PC-9 (cell line): Measurements from ENCODE around the gene ADORA2B. TPM values are rescaled to one million over a fixed set of nuclear protein-coding genes. Genes with fewer than 3 reads are reported as not detected.

Source experiments
- BruUV-seq: library from RNA; stranded (reverse); fragments of 400-500 nt; replicated peaks from 2 replicates; lab custom pipeline; 2021; lab: Mats Ljungman, UMichigan
- CTCF ChIA-PET: fragments of 300-600 bp; sonication (Branson Sonifier 250); formaldehyde crosslinking; loops from one replicate; lab custom pipeline; 2022; ENCODE audit warnings: antibody characterized with exemption; lab: Charles Lee
- POLR2A ChIA-PET: fragments of 300-600 bp; sonication (Branson Sonifier 250); formaldehyde crosslinking; loops from one replicate; lab custom pipeline; 2022; ENCODE audit warnings: antibody characterized with exemption; ENCODE audit not compliant: unreplicated experiment; lab: Charles Lee
- DNase-seq, 2 experiments: peaks; one replicate each; pipeline versions ENCODE4 v3.0.0 to v3.0.0-alpha.2; 2015 to 2022; ENCODE audit warnings: mixed read lengths in 1 of 2
- H2AFZ ChIP-seq: fragments of 200-600 bp; sonication (generic); 2 replicates; pipeline ENCODE4 v1.8.1; 2017; ENCODE audit warnings: antibody characterized with exemption
- H3F3A ChIP-seq: fragments of 200-600 bp; sonication (generic); 2 replicates; pipeline ENCODE4 v1.8.1; 2017; ENCODE audit warnings: antibody characterized with exemption, mild to moderate bottlenecking, low read depth; ENCODE audit not compliant: insufficient read depth
- H3K27ac ChIP-seq: fragments of 200-600 bp; sonication (generic); 2 replicates; pipeline ENCODE4 v1.6.1; 2016; ENCODE audit warnings: mixed run types
- H3K27me3 ChIP-seq: fragments of 200-600 bp; sonication (generic); 2 replicates; pipeline ENCODE4 v1.6.1; 2016; ENCODE audit warnings: low read depth, mixed run types; ENCODE audit not compliant: insufficient read depth
- H3K36me3 ChIP-seq: fragments of 200-600 bp; sonication (generic); 2 replicates; pipeline ENCODE4 v1.6.1; 2016; ENCODE audit warnings: low read depth, mixed run types
- H3K4me1 ChIP-seq: fragments of 200-600 bp; sonication (generic); replicated peaks from 2 replicates; pipeline ENCODE4 v1.6.1; 2016; ENCODE audit warnings: mixed run types; ENCODE audit not compliant: insufficient read depth
- H3K4me2 ChIP-seq: fragments of 200-600 bp; sonication (generic); 2 replicates; pipeline ENCODE4 v1.6.1; 2017; ENCODE audit warnings: mixed run types
- H3K4me3 ChIP-seq: fragments of 200-600 bp; sonication (generic); 2 replicates; pipeline ENCODE4 v1.6.1; 2016; ENCODE audit warnings: mixed run types
- H3K79me2 ChIP-seq: fragments of 200-600 bp; sonication (generic); 2 replicates; pipeline ENCODE4 v1.6.1; 2017; ENCODE audit warnings: low read depth, mixed run types
- H3K9me2 ChIP-seq: fragments of 200-600 bp; sonication (generic); 2 replicates; pipeline ENCODE4 v1.8.1; 2017; ENCODE audit warnings: mild to moderate bottlenecking; ENCODE audit not compliant: insufficient read depth
- H3K9me3 ChIP-seq: fragments of 200-600 bp; sonication (generic); 2 replicates; pipeline ENCODE4 v1.8.1; 2016; ENCODE audit warnings: low read depth; ENCODE audit not compliant: insufficient read depth
- H4K20me1 ChIP-seq: fragments of 200-600 bp; sonication (generic); 2 replicates; pipeline ENCODE4 v1.8.1; 2017; ENCODE audit not compliant: insufficient read depth
- CTCF ChIP-seq: fragments of 200-600 bp; sonication (generic); conservative IDR thresholded peaks from 2 replicates; pipeline ENCODE4 v1.6.1; 2017; ENCODE audit warnings: mixed run types, antibody characterized with exemption, mild to moderate bottlenecking, moderate library complexity
- EZH2 ChIP-seq: fragments of 200-600 bp; sonication (generic); IDR thresholded peaks from 2 replicates; pipeline ENCODE4 v1.8.0; 2017; ENCODE audit warnings: antibody characterized with exemption, low read depth
- intact Hi-C: fragments of 100-400 bp; cut with micrococcal nuclease; formaldehyde crosslinking; loops from one replicate; pipeline ENCODE4 v1.10.0; 2022; ENCODE audit not compliant: unreplicated experiment
- total RNA-seq: library from RNA; stranded (reverse); gene quantifications from 2 replicates; pipeline ENCODE4 v1.2.3, GENCODE V29; 2021

The ADORA2B gene
- total RNA-seq, 1 experiment from 2014 or later, result 42.7 TPM

GRCh38 chr17:15999974-16000827 lies 55.3 kb downstream of the ADORA2B start:
- peaks cover 8% of the 10 kb centered on the region; the same call in 1 of the 2 replicates for H4K20me1 ChIP-seq
- intact Hi-C loops, result loop anchor here (2.0 to 5.0 kb wide), 3 partner anchors 79 to 349 kb away; no protein-coding TSS in a partner anchor
- H3K36me3 ChIP-seq, result peaks cover 29% of the 10 kb centered on the region
- peak overlapping the region; percentile 97 for H3K27ac ChIP-seq
- H3F3A ChIP-seq, result peaks cover 20% of the 10 kb centered on the region
- TF ChIP-seq CTCF (no peak), EZH2 (no peak)
- no peak overlapping the region for H2AFZ ChIP-seq
- H3K4me3 ChIP-seq, result peak overlapping the region; percentile 85
- POLR2A ChIA-PET, result interaction anchor here (0.5 to 0.7 kb wide), 6 partner anchors 8 to 364 kb away, joined by 3 to 15 read pairs (median 6); no protein-coding TSS in a partner anchor
- DNase-seq, result no peak
- BruUV-seq, result no TSS peak
- peak overlapping the region; percentile 89 for H3K4me2 ChIP-seq
- CTCF ChIA-PET, result interaction anchor here (1.3 to 1.6 kb wide), 2 partner anchors 29 to 55 kb away, joined by 4 to 8 read pairs; partner anchors contain the start of gene ADORA2B
- no peaks in the 10 kb centered on the region for H3K9me2 ChIP-seq
- H3K27me3 ChIP-seq, result no peaks in the 10 kb centered on the region
- H3K4me1 ChIP-seq, result peaks cover 21% of the 10 kb centered on the region
- peaks cover 60% of the 10 kb centered on the region for H3K79me2 ChIP-seq
- H3K9me3 ChIP-seq, result peaks cover 9% of the 10 kb centered on the region; the same call in 1 of the 2 replicates

- intact Hi-C loops, result no loop called here
- CTCF ChIA-PET, result no interaction called here
- Histone ChIP-seq H3K4me1 (peaks cover 21% of the 10 kb centered on the region), H3K9me2 (no peaks in the 10 kb centered on the region), H3K27me3 (no peaks in the 10 kb centered on the region), H3F3A (peaks cover 20% of the 10 kb centered on the region), H3K4me2 (peak overlapping the region; percentile 89), H3K9me3 (peaks cover 9% of the 10 kb centered on the region; the same call in 1 of the 2 replicates), H3K36me3 (peaks cover 37% of the 10 kb centered on the region), H4K20me1 (peaks cover 8% of the 10 kb centered on the region; the same call in 1 of the 2 replicates), H3K4me3 (peak overlapping the region; percentile 85; the same call in 1 of the 2 replicates), H3K27ac (no peak overlapping the region; the same call in 1 of the 2 replicates), H3K79me2 (peaks cover 54% of the 10 kb centered on the region), H2AFZ (no peak overlapping the region)
- POLR2A ChIA-PET, result interaction anchor here (0.6 to 0.7 kb wide), 3 partner anchors 351 to 1591 kb away, joined by 3 to 8 read pairs (median 6); no protein-coding TSS in a partner anchor
- no TSS peak for BruUV-seq
- no peak for TF ChIP-seq EZH2
- peak in 1 of 2 experiments; percentile 53 for DNase-seq
Observed at GRCh38 chr17:16001226-16001897, 56.4 kb downstream of the ADORA2B start.

GRCh38 chr17:16002708-16003260 lies 57.9 kb downstream of the ADORA2B start:
- Histone ChIP-seq H3K4me2 (no peak overlapping the region), H3K27me3 (no peaks in the 10 kb centered on the region), H2AFZ (no peak overlapping the region), H3K79me2 (peaks cover 52% of the 10 kb centered on the region), H3K27ac (no peak overlapping the region), H3K4me1 (peaks cover 19% of the 10 kb centered on the region), H3K36me3 (peaks cover 49% of the 10 kb centered on the region), H3K9me2 (no peaks in the 10 kb centered on the region), H3K4me3 (peak overlapping the region; percentile 11; the same call in 1 of the 2 replicates), H3F3A (peaks cover 16% of the 10 kb centered on the region), H4K20me1 (peaks cover 8% of the 10 kb centered on the region; the same call in 1 of the 2 replicates), H3K9me3 (peaks cover 9% of the 10 kb centered on the region; the same call in 1 of the 2 replicates)
- no peak for TF ChIP-seq CTCF
- TF ChIP-seq EZH2, result no peak
- BruUV-seq, result no TSS peak
- intact Hi-C loops, result no loop called here
- DNase-seq, result no peak
- POLR2A ChIA-PET, result interaction anchor here (0.5 to 0.7 kb wide), 2 partner anchors 25 to 533 kb away, joined by 3 to 15 read pairs; no protein-coding TSS in a partner anchor
- CTCF ChIA-PET, result no interaction called here
